K562 (cell line): ENCODE measurements around the gene ASB11. TPM values are rescaled to one million over a fixed set of nuclear protein-coding genes. Genes with fewer than 3 reads are reported as not detected.

Source experiments
- ATAC-seq: fragments of 200-7000 bp; cut with Tn5 transposase; 3 replicates; pipeline ENCODE4 v1.9.1; 2020; ENCODE audit warnings: moderate library complexity
- BruUV-seq: library from RNA; stranded (reverse); fragments of 400-500 nt; replicated peaks from 2 replicates; lab custom pipeline; 2021; lab: Mats Ljungman, UMichigan
- CTCF ChIA-PET: fragments of 300-600 bp; formaldehyde crosslinking; extraction: SDS; loops from one replicate; lab custom pipeline; 2021; ENCODE audit warnings: low intra/inter-chr PET ratio; lab: Yijun Ruan, JAX
- POLR2A ChIA-PET: fragments of 300-600, 350-650 bp; sonication (Branson Sonifier 250); formaldehyde crosslinking; extraction: SDS; loops from one replicate; lab custom pipeline; 2021; ENCODE audit warnings: antibody characterized with exemption, inconsistent platforms; lab: Yijun Ruan, JAX
- DNase-seq, 4 experiments: peaks; one replicate each; pipeline versions ENCODE4 v3.0.0 to v3.0.0-alpha.2; 2011 to 2018; ENCODE audit warnings: low spot score in 3 of 4, mixed read lengths in 3 of 4; ENCODE audit errors: extremely low read depth in 1 of 4
- FAIRE-seq: peaks from 2 replicates; lab custom pipeline; 2011; peaks lifted over from hg19 to GRCh38; lab: Jason Lieb, UNC
- H2AFZ ChIP-seq: 2 replicates; pipeline ENCODE4 v1.6.0; 2011; ENCODE audit warnings: low read depth, low read length, control low read depth, inconsistent platforms
- H3K27ac ChIP-seq: fragments of 200-600 bp; 3 replicates; pipeline ENCODE4 v1.8.0; 2011; ENCODE audit warnings: low read depth, mild to moderate bottlenecking, control low read depth, inconsistent platforms, low read length, moderate library complexity, mixed read lengths; ENCODE audit errors: extremely low read depth
- H3K27me3 ChIP-seq, 2 experiments: fragments of 300-600 bp in 1 of 2; 2 replicates in 1 of 2; 3 replicates in 1 of 2; pipeline versions ENCODE4 v1.6.0 to v1.8.0; 2011; ENCODE audit warnings: inconsistent platforms in 2 of 2, low read length in 2 of 2, mild to moderate bottlenecking in 1 of 2, mixed read lengths in 1 of 2, moderate library complexity in 1 of 2; ENCODE audit not compliant: control insufficient read depth in 2 of 2, insufficient read depth in 2 of 2
- H3K36me3 ChIP-seq: fragments of 300-600 bp; 3 replicates; pipeline ENCODE4 v1.8.0; 2011; ENCODE audit warnings: mild to moderate bottlenecking, low read length, inconsistent platforms; ENCODE audit not compliant: control insufficient read depth, insufficient read depth
- H3K4me1 ChIP-seq, 2 experiments: fragments of 200-600 bp in 1 of 2; replicated peaks in 1 of 2; 2 replicates in 1 of 2; 3 replicates in 1 of 2; pipeline versions ENCODE4 v1.5.1 to v1.8.0; 2011; ENCODE audit warnings: inconsistent platforms in 2 of 2, low read length in 2 of 2, mild to moderate bottlenecking in 1 of 2, mixed read lengths in 1 of 2, moderate library complexity in 1 of 2; ENCODE audit not compliant: control insufficient read depth in 2 of 2, insufficient read depth in 2 of 2
- H3K4me2 ChIP-seq: 2 replicates; pipeline ENCODE4 v1.6.1; 2011; ENCODE audit warnings: low read length, control low read depth, inconsistent platforms, mixed read lengths; ENCODE audit not compliant: insufficient read depth
- H3K4me3 ChIP-seq: fragments of 200-600 bp; sonication (generic), shearing (Covaris generic); 2 replicates; pipeline ENCODE4 v1.5.1; 2016; ENCODE audit warnings: control low read depth, inconsistent platforms
- H3K79me2 ChIP-seq: fragments of 200-600 bp; 3 replicates; pipeline ENCODE4 v1.8.0; 2011; ENCODE audit warnings: low read length, inconsistent platforms; ENCODE audit not compliant: control insufficient read depth, insufficient read depth
- H3K9ac ChIP-seq, 2 experiments: 2 replicates each; pipeline versions ENCODE4 v1.6.0 to v1.6.1; 2011; ENCODE audit warnings: low read depth in 2 of 2, low read length in 2 of 2, control low read depth in 1 of 2, inconsistent platforms in 1 of 2, mild to moderate bottlenecking in 1 of 2, mixed read lengths in 1 of 2; ENCODE audit not compliant: insufficient read depth in 1 of 2
- H3K9me1 ChIP-seq: one replicate; pipeline ENCODE4 v1.6.0; 2011; ENCODE audit warnings: inconsistent platforms, mild to moderate bottlenecking, low read length, moderate library complexity; ENCODE audit not compliant: control insufficient read depth, insufficient read depth
- H3K9me3 ChIP-seq: replicated peaks from 2 replicates; pipeline ENCODE4 v1.5.1; 2011; ENCODE audit warnings: low read depth, low read length, inconsistent platforms; ENCODE audit not compliant: control insufficient read depth, insufficient read depth
- H4K20me1 ChIP-seq: replicated peaks from 2 replicates; pipeline ENCODE4 v1.6.1; 2011; ENCODE audit warnings: low read length, inconsistent platforms, mixed read lengths; ENCODE audit not compliant: control insufficient read depth, insufficient read depth
- ETS2 ChIP-seq: IDR thresholded peaks from 2 replicates; pipeline ENCODE4 v1.6.1; 2016; ENCODE audit warnings: borderline replicate concordance, missing genetic modification characterization, mild to moderate bottlenecking, moderate library complexity, missing compliant biosample characterization; ENCODE audit not compliant: poor library complexity, severe bottlenecking
- NR1H2 ChIP-seq: sonication (generic); formaldehyde crosslinking; IDR thresholded peaks from 2 replicates; pipeline ENCODE4 v1.4.0; 2020; ENCODE audit warnings: mild to moderate bottlenecking, missing genetic modification reagents
- RAD51 ChIP-seq: fragments of 450-650 bp; IDR thresholded peaks from 2 replicates; pipeline ENCODE4 v1.7.1; 2016; ENCODE audit warnings: low read depth, mild to moderate bottlenecking, borderline replicate concordance
- SAFB2 ChIP-seq: fragments of 200-400 bp; formaldehyde crosslinking; IDR thresholded peaks from 2 replicates; pipeline ENCODE4 v1.6.1; 2018; ENCODE audit warnings: borderline replicate concordance, low read length, low read depth, moderate library complexity; ENCODE audit not compliant: severe bottlenecking
- STAT5B ChIP-seq: fragments of 250-450 bp; sonication (Bioruptor Pico); IDR thresholded peaks from 2 replicates; pipeline ENCODE4 v1.8.0; 2021; ENCODE audit warnings: mild to moderate bottlenecking, inconsistent platforms
- SUPT5H ChIP-seq: fragments of 450-650 bp; IDR thresholded peaks from 2 replicates; pipeline ENCODE4 v1.6.1; 2016
- ZNF589 ChIP-seq: fragments of 200-800 bp; sonication (Bioruptor generic); IDR thresholded peaks from 2 replicates; pipeline ENCODE4 v1.6.1; 2016; ENCODE audit warnings: low read depth, missing genetic modification characterization, missing compliant biosample characterization
- WGBS: fragments of 100-300 bp; shearing (Covaris generic); methylation state at CpG from one replicate; pipeline ENCODE4 v1.1.6; 2016; ENCODE audit warnings: low coverage, mixed read lengths; ENCODE audit not compliant: insufficient coverage; ENCODE audit errors: missing lambda C conversion rate; 5-methylcytosine and 5-hydroxymethylcytosine counted together
- in situ Hi-C: fragments of 300-500 bp; cut with MboI; formaldehyde crosslinking; loops from 4 replicates; pipeline ENCODE4 v1.15.0; 2018; ENCODE audit warnings: inconsistent platforms, mixed read lengths
- intact Hi-C: fragments of 100-400 bp; cut with micrococcal nuclease; formaldehyde crosslinking; loops from 2 replicates; pipeline ENCODE4 v1.14.2; 2022
- polyA plus RNA-seq, 8 experiments: library from polyadenylated mRNA; depleted of rRNA in 4 of 8; stranded (reverse) in 5 of 8; unstranded in 3 of 8; fragments of >200 nt; fragmentation: Nextera tagmentation in 2 of 8; fragmentation: Illumina TruSeq in 1 of 8; extraction: Ambion mirVana in 2 of 8; extraction: Trizol in 1 of 8; gene quantifications; 2 replicates each; pipeline versions ENCODE4 v1.2.1 to v1.2.3, GENCODE V29; 2011 to 2014; ENCODE audit warnings: inconsistent platforms in 1 of 8, missing spikeins in 1 of 8
- total RNA-seq, 7 experiments: library from RNA; depleted of rRNA in 6 of 7; stranded (reverse); fragments of >200 nt in 6 of 7; fragmentation: Illumina TruSeq in 2 of 7; extraction: Trizol in 2 of 7; gene quantifications; 2 replicates each; pipeline versions ENCODE4 v1.2.1 to v1.2.3, GENCODE V29; 2011 to 2021; ENCODE audit warnings: low replicate concordance in 1 of 7
- TF ChIP-seq, protein P1 (sequence below): fragments of 450-650 bp; conservative IDR thresholded peaks from 2 replicates; pipeline ENCODE4 v1.6.1; 2016; ENCODE audit warnings: missing genetic modification characterization, low read depth, mild to moderate bottlenecking, missing compliant biosample characterization, moderate library complexity
- TF ChIP-seq, protein P2 (sequence below): sonication (generic); formaldehyde crosslinking; IDR thresholded peaks from 2 replicates; pipeline ENCODE4 v1.8.0; 2022; ENCODE audit warnings: mild to moderate bottlenecking, missing genetic modification reagents
- TF ChIP-seq, protein P3 (sequence below): fragments of 450-650 bp; IDR thresholded peaks from 2 replicates; pipeline ENCODE4 v1.6.1; 2016; ENCODE audit warnings: low read depth, mild to moderate bottlenecking, moderate library complexity

Gene ASB11
- total and polyA plus RNA-seq, 9 of the 15 experiments (the other 6 are each of a cell fraction or from before 2014, with no cell fraction given), result not detected

DNA sequence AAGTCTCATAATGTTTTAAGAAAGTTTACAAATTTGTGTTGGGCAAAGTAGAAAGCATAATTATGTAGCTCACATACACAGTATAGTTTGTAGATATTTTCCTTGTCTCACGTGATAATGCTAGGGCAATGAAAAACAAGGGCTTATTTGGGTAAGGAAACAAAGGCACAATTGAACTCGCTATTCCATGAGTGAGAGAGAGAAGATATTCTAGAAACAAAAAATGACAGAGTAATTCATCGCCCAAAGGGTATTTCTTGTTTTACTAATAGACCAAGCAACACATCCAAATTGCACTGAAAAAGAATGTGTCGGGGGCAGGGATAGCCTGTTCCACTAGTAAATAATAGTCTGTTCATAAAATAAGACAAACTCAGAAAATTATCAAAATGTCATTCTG is 3.6 kb upstream of the ASB11 start (continued):
- TF ChIP-seq RAD51 (no peak), SUPT5H (no peak), ZNF589 (CRISPR knock-in tag) (no peak), STAT5B (CRISPR knock-in tag) (no peak), ETS2 (tag) (no peak), SAFB2 (no peak)

DNA sequence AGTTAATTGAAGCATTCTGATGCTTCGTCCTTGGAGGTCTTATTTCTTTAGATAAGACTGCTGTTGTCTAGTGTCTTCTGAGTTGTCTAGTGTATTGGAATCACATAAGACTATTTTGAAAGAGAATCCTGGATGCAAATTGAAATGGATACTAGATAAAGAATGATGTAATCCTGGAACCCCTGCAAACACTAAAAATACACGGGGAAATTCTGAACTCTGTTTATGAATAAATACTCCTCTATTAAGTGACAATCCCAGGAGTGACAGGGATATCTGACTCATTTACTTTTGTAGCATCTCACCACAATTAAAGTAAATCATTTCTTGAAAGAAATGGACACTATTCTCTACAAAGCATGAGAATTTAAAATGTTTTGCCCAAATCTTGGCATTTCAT is 968 bp downstream of the ASB11 start:
- ATAC-seq (no peak), DNase-seq (no peak), FAIRE-seq (no peak)
- intact Hi-C loops (no loop called here), in situ Hi-C loops (no loop called here)
- no peak overlapping the region for H3K4me2 ChIP-seq
- ChIA-PET POLR2A (no interaction called here), CTCF (no interaction called here)
- H3K27ac ChIP-seq, result no peak overlapping the region
- H3K4me3 ChIP-seq, result no peak overlapping the region
- H3K27me3 ChIP-seq, result no peaks in the 10 kb centered on the region; a peak in 1 of 5 replicates
- TF ChIP-seq, protein P1, sequence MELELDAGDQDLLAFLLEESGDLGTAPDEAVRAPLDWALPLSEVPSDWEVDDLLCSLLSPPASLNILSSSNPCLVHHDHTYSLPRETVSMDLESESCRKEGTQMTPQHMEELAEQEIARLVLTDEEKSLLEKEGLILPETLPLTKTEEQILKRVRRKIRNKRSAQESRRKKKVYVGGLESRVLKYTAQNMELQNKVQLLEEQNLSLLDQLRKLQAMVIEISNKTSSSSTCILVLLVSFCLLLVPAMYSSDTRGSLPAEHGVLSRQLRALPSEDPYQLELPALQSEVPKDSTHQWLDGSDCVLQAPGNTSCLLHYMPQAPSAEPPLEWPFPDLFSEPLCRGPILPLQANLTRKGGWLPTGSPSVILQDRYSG (tag), result no peak
- TF ChIP-seq NR1H2, result no peak
- TF ChIP-seq, protein P2, sequence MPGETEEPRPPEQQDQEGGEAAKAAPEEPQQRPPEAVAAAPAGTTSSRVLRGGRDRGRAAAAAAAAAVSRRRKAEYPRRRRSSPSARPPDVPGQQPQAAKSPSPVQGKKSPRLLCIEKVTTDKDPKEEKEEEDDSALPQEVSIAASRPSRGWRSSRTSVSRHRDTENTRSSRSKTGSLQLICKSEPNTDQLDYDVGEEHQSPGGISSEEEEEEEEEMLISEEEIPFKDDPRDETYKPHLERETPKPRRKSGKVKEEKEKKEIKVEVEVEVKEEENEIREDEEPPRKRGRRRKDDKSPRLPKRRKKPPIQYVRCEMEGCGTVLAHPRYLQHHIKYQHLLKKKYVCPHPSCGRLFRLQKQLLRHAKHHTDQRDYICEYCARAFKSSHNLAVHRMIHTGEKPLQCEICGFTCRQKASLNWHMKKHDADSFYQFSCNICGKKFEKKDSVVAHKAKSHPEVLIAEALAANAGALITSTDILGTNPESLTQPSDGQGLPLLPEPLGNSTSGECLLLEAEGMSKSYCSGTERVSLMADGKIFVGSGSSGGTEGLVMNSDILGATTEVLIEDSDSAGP (CRISPR knock-in tag), result no peak
- TF ChIP-seq, protein P3, sequence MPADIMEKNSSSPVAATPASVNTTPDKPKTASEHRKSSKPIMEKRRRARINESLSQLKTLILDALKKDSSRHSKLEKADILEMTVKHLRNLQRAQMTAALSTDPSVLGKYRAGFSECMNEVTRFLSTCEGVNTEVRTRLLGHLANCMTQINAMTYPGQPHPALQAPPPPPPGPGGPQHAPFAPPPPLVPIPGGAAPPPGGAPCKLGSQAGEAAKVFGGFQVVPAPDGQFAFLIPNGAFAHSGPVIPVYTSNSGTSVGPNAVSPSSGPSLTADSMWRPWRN, result no peak
- H3K9me3 ChIP-seq, result no peaks in the 10 kb centered on the region
- H3K79me2 ChIP-seq, result no peaks in the 10 kb centered on the region
- 0% methylated on average over 2 of the region's 2 CpGs for WGBS
- no peaks in the 10 kb centered on the region for H3K36me3 ChIP-seq
- no peak overlapping the region for H2AFZ ChIP-seq
- H3K9me1 ChIP-seq, result no peaks in the 10 kb centered on the region
- BruUV-seq, result no TSS peak
- no peaks in the 10 kb centered on the region for H4K20me1 ChIP-seq
- H3K4me1 ChIP-seq, result no peaks in the 10 kb centered on the region
- no peak overlapping the region for H3K9ac ChIP-seq
